Hematopoietic multipotent progenitor cell treated with erythropoietin and hydrocortisone succinate and interleukin-3 and kit ligand, for 15 days (in vitro differentiated cells): ENCODE measurements around the gene VASP.
A peak's percentile ranks its signal among the peaks of the same experiment; 100 is the strongest.
"Not testable (repeated sequence)": the region's sequence is repeated elsewhere in the genome, so short reads cannot be mapped to it uniquely, and the experiment has no call there.

ENCODE experiments used
- DNase-seq: peaks from one replicate; pipeline ENCODE4 v3.0.0-alpha.2; 2015; ENCODE audit warnings: low spot score

The VASP gene

GRCh38 chr19:45497791-45498190 is 9.5 kb upstream of the VASP start:
- no peak for DNase-seq

GRCh38 chr19:45498411-45499195 is 8.7 kb upstream of the VASP start, which contains the start of gene PPM1N:
Gene PPM1N (plus strand): TSS chr19:45498443. CDS start chr19:45498473, 30 bp downstream.
- no peak for DNase-seq

GRCh38 chr19:45499196-45500180 is 7.8 kb upstream of the VASP start:
- DNase-seq = peak; percentile 55

- no peak for DNase-seq
Measured at GRCh38 chr19:45500918-45501729, 6.2 kb upstream of the VASP start.

GRCh38 chr19:45501730-45502014 is 5.6 kb upstream of the VASP start:
- no peak for DNase-seq

GRCh38 chr19:45502111-45502510 is 5.2 kb upstream of the VASP start:
- DNase-seq = no peak

- no peak for DNase-seq
Measured at GRCh38 chr19:45503909-45504308, 3.4 kb upstream of the VASP start.

GRCh38 chr19:45505151-45505995 is 1.9 kb upstream of the VASP start:
- no peak for DNase-seq

- no peak for DNase-seq
Measured at GRCh38 chr19:45505996-45506245, 1.4 kb upstream of the VASP start.

GRCh38 chr19:45506246-45506988 is 862 bp upstream of the VASP start:
- DNase-seq = peak; percentile 91

GRCh38 chr19:45507872-45508416 is 665 bp downstream of the VASP start:
- no peak for DNase-seq

GRCh38 chr19:45508417-45508860 is 1.2 kb downstream of the VASP start:
- no peak for DNase-seq

GRCh38 chr19:45508861-45509691 is 1.8 kb downstream of the VASP start:
- no peak for DNase-seq

- no peak for DNase-seq
Measured at GRCh38 chr19:45509692-45510015, 2.4 kb downstream of the VASP start.

GRCh38 chr19:45510352-45510751 is 3.1 kb downstream of the VASP start:
- DNase-seq = not testable (repeated sequence)

GRCh38 chr19:45511074-45511473 is 3.8 kb downstream of the VASP start:
- DNase-seq = no peak

GRCh38 chr19:45512881-45513483 is 5.7 kb downstream of the VASP start:
- DNase-seq = no peak

- no peak for DNase-seq
Measured at GRCh38 chr19:45514376-45515051, 7.2 kb downstream of the VASP start.
